Stimulated activated CD4-positive, alpha-beta T cell treated with anti-CD3 and anti-CD28 coated beads, TNF-alpha, amount 100 ng/mL, for 4 hours (primary cell): ENCODE results near the gene ESAM.
A peak's percentile ranks its signal among the peaks of the same experiment; 100 is the strongest.

Experiments used
- DNase-seq, 3 experiments: peaks; one replicate each; pipeline ENCODE4 v3.0.0-alpha.2; 2020; ENCODE audit warnings: low read depth in 3 of 3

Gene ESAM, protein sequence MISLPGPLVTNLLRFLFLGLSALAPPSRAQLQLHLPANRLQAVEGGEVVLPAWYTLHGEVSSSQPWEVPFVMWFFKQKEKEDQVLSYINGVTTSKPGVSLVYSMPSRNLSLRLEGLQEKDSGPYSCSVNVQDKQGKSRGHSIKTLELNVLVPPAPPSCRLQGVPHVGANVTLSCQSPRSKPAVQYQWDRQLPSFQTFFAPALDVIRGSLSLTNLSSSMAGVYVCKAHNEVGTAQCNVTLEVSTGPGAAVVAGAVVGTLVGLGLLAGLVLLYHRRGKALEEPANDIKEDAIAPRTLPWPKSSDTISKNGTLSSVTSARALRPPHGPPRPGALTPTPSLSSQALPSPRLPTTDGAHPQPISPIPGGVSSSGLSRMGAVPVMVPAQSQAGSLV

DNA sequence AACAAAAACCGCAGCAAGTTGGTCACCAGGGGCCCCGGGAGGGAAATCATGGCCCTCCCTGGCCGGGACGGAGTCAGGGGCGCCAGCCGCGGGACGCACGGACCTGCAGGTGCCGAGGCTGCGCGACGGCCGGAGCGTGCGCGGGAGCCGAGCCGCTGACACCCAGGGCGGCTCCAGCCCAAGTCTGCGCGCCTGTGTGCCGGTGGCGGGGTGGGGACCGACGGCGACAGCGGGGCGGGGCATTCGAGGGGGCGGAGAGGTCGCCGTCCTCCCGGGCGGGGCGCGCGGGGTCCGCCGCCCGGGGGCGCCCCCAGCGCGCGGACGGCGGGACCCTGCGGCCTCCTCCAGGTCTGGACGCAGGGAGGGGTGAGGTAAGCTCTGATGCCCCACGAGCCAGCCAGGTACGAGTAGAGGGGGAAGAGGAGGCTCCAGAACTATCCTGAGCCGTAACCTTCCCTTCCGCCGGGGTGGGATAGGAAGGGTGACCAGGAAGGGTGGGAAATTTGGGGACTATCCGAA, at the start of gene ESAM:
ESAM (minus strand) TSS at position 186 of the 519 bp plus-strand sequence; CDS start at position 50, 136 bp downstream.
- peak in 2 of 3 experiments; percentile 35 to 48 for DNase-seq

DNA sequence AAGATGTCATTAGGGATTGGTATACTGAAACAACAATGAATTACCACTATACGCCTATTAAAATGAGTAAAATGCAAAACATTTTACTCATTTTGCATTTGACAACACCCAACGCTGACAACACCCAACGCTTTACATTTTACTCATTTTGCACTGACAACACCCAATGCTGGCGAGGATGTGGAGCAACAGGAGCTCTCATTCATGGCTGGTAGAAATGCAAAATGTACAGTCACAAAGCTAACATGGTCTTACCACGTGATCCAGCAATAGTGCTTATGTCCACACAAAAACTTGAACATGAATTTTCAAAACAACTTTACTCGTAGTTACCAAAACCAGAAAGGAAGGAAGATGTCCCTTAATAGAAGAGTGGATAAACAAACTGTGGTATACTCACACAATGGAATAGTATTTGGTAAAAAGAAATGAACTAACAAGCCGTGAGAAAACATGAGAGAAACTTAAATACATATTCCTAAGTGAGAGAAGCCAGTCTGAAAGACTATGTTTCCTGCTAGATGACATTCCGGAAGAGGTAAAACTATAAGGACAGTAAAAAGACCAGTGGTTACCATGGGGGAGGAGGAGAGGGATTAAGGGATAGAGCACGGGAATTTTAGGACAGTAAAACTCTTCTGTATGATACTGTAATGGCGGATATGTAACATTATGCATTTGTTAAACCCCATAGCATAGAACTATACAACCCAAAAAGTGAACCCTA, 49.5 kb upstream of the ESAM start:
- DNase-seq, result no peak

DNA sequence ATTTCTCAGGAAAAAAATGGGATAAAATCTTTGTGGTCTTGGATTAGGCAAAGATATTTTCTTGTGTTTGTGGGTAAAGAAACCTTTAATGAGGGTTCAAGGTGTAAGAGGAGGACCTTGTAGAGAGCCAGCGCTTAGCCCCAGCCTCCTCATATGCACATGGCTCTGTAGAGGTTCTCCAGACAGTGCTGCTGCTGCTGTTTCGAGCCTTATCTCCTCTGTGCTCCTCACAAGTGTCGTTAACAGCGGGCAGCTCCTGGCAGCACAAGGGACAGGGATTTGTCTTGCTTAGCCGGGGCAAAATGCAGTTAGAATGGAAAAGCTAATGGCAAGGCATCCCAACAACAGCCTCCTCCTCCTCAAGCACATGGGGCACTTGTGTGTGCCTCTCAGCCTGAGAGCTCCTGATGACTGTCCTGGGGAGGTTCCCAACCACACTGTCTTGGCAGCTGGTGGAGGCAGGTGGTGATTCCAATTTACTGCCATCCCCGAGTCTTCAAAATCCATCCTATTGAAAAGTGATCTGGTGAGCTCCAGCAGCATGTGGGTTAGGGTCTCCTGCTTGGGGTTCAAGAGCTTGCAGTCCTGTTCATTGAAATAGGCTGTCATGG, 45.7 kb upstream of the ESAM start:
- no peak for DNase-seq

DNA sequence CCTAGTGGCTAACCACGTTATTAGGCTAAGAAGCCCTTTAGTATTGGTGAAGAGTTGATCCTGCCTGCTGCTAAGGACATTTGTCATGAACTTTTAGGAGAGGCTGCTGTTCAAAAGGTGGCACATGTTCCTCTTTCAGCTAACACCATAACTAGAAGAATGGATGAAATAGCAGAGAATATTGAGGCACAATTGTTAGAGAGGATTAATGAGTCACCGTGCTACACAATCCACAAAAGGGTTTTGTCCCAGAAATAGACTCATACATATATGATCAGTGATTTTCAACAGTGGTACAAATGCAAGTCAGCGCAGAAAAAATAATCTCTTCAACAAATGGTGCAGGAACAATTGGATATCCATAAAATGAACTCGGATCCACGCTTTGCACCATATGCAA, 45.1 kb upstream of the ESAM start:
- no peak for DNase-seq

DNA sequence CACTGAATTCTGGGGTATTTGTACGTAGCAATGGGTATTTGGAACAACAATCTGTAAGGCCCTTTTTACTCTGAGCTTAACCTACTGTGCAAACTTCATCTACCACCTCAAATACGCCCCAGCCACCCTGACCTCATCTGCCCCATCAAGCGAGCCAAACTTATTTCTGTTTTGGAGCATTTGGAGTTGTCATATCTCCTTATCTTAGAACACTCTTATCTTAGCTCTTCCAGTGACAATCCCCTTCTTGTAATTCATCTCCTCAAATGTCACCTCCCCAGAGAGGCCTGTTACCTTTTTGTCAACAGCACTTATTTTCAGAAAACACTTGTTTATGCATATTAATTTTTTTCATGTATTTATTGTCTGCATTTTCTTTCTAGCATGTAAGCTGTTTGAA, 42.8 kb upstream of the ESAM start:
- DNase-seq, result no peak

DNA sequence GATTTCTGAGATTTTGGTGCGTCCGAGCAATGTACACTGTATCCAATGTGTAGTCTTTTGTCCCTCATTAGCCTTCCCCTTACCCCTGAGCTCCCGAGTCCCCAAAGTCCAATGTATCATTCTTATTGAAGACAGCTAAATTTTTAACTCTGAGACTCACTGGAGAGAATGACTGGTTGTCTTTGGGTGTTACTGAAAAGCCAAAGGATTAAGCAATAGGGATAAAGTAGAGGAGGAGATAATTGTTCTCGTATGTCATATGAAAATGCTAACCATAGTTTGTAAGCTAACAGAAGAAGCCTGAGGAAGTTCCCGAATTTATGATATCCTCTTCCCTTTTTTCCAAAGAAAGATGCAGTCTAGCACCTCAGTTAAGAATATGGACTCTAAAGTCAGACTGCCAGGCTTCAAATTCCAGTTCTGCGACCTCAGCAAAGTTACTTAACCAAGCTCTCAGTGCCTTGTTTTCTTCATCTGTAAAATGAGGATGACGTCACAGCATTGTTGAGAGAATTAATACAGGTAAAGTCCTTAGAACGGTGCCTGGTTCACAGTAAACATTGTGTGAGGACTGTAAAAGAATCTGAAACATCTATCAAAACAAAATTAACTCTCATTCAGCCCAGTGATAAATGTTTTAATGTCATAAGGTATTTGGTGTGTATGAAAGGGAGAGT, 39.7 kb upstream of the ESAM start:
- DNase-seq, result no peak

DNA sequence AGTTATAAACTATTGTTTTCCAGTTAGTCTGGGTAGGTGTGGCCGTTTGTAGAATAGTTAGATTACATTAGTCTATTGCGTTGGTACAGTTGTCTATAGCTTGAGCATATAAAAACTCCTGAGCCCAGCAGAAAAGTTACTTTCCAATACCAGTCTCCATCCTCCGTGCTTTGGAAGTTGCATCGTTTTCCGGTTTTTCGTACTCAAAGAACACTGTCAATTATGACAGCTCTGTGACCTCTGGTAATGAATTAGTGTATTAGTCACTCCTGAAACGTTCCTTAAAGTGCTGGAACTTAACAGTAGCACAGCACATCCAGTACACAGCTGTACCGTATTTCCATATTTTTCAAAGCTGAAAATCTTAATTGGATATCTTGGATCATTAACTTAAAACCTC, 38.9 kb upstream of the ESAM start:
- no peak for DNase-seq

DNA sequence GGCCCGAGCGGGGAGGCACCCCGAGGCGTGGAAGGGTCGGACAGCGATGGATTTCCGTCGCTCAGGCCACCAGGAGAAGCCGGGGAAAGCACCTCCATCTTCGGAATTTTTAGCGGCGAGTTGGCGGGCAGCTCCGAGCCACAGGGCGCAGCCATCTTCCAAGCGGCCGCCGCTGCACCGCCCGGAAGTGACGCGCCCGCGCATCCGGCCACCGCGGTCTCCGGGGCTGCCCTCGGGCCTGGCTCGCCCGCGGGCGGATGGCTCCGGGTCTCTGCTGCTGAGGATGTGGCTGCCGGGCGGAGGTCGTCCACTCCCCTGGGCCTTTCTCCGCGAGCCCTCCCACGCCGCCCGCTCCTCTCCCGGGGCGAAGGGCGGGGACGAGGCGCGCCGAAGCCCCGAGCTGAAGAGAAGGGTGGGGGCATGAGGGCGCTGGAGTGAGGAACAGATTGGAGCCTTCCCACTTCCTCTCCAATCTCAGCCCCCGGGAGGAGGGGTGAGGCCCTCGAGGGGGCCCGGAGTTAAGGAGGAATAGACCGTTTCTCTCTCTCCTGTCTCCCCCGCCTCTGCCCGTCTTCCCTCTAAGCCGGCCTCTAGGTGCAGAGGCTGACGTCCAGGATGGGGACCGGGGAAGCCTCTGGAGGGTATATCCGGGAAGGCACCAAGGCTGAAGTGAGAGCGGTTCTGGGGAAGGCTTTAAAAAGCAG, 38.3 kb upstream of the ESAM start, which contains the start of gene MSANTD2:
MSANTD2 (minus strand) TSS at position 181 of the 704 bp plus-strand sequence; CDS start at position 155, 26 bp downstream.
- DNase-seq, result peak; percentile 46 to 64 (median 59)

DNA sequence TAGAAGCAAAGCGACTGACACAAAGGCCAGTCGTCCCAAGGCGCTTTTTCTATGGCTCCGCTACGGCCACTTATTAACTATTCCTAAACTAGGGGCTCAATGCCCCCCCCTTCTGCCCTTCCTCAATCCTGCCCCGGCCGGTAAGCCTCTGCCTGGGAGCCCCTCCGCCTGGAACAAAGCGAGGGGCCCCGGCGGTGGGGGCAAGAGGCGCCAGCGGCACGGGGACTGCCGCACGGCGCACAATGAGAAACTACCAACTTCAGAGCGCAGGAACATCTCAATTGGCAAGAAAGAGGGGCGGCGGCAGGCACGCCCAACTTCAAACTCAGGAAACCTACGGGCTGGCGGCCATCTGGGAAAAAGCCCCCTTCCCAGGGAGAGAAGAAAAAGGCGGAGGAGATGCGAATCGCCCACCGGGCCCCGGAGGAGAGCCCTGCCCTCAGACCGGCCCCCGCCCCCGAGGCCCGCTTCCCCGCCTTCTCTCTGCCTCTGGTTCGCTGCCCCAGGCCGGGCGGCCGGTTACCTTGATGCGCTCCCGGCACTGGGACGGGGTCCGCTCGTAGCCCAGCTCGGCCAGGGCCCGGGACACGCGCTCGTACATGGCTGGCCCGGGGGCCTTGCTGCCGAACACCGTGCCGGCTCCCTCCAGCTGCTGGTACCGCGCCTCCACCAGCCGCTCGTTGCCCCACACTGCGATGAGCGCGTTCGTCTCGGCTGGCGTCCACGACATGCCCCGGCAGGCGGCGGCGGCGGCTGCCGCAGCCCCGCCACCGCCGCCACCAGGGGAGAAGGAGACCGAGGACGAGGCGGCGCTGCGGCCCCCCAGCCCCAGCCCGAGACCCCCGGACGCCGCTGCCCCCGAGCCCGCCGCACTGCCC, 37.5 kb upstream of the ESAM start:
- peak; percentile 7 to 33 (median 11) for DNase-seq

DNA sequence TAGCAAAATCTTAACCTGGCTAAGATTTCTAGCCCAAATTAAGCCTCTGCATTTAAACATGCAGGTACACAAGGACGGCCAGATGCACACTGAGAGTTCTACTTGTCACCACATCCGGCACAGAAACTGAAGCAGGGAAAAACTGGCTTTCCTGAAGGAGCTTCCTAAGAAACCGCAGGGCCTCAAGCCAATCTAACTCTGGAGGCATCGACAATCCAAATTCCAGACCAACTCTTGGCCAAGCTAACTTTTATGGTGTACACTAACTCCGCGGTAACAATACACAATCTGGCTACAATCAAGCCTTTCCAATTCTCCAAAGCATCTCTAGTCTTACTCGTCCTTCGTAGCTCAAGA, 36.9 kb upstream of the ESAM start:
- DNase-seq, result no peak

DNA sequence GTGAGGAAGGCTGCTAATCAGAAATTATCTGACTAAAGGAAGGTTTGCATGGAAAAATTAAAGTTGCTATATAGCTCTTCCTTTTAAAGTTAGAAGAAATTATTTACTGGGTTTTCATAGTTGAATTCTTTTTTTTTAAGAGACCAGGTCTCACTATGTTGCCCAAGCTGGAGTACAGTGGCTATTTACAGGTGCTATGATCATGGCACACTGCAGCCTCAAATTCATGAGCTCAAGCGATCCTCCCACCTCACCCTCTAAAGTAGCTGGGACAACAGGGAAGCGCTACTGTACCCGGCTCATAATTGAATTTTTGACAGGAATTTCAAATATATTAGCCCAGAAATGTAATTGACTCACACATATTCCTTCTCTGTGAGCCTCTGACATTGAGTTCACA, 34.2 kb upstream of the ESAM start:
- DNase-seq, result no peak

DNA sequence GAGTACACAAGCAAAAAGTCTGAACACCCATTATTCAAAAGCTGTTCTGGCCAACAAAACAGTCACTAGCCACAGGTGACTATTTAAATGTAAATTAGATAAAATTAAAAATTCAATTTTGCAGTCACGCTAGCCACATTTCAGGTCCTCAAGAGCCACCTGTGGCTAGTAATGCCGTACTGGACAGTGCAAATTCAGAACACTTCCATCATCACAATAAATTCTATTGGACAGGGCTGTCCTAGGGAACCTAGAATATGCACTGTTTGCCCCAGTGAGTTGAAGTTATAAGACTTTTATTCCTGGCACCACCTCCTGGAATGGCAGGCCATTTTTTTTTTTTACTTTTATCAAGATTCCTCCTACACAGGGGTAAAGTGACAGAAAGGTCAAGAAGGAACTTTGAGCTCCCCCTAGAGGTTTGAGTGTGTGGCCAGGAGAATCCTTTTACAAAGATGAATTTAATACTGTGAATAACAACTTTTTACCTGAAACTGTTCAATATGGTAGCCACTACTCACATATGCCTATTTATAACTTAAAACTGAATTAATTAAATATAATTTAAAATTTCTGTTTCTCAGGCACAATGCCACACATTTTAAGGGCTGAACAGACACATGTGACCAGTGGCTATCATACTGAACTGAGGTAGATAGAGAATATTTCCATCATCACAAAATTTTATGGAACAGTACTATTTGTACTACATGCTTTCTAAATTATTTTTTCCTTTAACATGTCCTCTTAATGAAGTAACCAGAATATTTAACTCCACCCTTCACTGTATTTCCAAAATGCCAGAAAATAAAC, 31.6 kb upstream of the ESAM start:
- DNase-seq, result no peak

DNA sequence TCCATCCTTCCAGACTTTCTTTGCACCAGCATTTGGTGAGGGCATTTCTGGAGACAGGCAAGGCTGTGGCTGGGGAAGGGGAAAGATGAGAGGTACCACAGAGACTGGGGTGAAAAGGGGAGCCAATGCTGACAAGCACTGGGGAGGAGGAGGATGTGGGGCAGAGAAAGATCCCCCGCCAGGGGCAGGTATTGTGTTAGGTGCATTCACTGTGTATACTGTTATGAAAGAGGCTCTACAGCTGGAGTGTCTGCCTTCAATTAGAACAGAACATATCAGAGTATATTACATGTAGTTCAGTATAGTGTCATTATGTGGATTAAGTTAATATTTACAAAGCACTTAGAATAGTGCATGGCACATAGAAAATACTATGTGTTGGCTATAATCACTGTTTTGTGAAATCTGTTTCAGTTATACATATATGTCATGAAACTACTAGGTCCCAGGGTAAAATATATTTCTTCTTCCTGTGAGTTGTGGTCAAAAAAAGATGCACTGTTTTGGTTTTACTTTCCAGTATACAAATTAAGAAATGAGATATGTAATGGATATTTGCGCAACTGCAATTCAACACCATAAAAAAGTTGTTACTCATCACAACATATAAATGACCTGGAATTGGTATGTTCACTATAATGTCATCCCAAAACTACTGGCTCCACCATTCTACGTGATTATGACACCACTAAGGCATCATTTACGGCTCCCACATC, 29.7 kb upstream of the ESAM start:
- DNase-seq, result no peak

DNA sequence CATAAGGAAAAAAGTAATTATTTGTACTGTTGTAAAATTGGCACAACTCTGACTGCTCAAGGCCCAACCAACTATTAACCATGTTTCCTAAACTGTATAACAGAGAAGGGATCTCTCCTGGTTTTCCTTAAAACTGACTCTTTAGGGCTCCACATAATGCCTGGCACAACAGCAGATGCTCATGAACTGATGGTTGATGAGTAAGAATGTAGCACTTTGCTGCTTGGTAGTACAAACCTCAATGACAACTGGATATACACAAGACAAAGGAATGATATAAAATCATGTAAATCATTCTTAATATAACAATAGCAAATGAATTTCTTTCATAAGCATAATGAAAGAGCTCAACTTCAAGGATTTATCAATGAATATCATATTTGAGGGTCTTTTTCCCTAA, 26.4 kb upstream of the ESAM start:
- no peak for DNase-seq

DNA sequence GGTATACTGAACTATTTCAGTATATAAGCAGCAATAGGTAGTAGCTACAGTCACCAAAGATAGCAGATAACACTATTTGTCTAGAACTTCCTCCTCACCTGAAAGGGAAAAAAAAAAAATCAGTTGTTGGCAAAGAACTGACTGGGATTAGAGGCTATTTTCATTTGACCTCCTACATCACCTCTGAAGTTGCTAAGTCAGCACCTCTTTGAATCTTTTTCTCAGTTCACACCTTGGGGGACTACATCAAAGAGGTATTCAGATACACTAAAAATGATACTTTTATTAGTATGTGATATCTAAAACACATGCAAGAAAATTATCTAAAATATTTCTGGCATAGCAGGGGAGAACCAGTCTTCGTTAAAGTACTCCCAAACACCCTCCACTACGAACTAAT, 22.0 kb upstream of the ESAM start:
- DNase-seq, result no peak

DNA sequence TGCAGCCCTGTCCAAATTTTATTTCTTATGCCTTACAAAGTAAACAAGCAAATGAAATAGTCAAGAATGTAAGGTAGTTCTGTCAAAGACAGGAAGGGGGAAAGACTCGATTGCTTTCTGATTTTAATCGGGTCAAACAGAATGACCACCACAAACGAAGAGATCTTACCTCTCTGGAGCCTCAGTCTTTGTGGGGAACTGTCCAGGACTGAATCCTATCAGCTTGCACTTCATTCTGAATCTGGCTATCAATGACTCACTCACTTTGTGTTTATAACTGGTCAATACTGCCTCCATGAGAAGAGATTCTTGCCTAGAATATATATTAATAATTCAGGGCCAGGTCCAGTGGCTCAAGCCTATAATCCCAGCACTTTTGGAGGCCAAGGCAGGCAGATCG, 20.9 kb upstream of the ESAM start:
- DNase-seq, result no peak

DNA sequence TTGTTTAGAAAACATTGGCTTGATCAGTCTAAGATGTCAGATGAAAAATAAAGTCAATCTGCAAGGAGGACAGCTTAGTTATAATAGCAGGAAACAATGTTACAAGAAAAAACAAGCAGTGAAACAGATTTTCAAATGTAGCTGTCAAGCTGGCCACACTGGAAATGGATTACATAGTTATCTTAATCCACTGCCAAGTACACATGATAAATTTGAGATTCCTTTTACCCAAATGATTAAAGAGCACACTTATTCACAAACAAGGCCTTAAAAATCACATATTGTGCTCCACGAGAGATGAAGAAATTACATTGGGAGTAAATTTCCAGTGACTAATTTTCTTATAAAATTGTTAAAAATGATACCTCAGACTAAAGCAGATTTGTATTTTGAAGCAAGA, 17.5 kb upstream of the ESAM start:
- no peak for DNase-seq

DNA sequence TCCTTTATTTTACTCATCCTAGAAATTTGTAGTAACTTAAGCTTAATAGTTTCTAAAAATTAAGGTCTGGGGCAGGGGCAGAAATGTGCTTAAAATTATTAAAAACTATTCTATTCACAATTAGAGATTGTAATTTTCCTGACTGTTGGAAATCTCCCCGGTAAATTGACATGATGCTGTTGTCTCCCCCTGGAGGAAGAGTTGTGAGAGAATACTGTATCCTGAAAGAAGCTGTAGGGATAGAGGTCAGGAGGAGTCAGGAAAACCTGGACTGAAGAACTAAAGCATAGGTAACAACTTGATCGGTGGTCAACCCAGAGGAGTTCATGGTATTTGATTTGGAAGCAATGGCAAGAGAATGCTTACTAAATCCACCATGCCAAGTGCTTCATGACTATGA, 16.2 kb upstream of the ESAM start:
- no peak for DNase-seq
